T-cell (primary cell): ENCODE results near the gene KLF6. TPM values are rescaled to one million over a fixed set of nuclear protein-coding genes. Genes with fewer than 3 reads are reported as not detected.

ENCODE experiments used
- ATAC-seq, 4 experiments: fragments of 200-7000 bp in 3 of 4; fragments of 150-1000 bp in 1 of 4; cut with Tn5 transposase; replicated peaks in 1 of 4; 1 replicate in 3 of 4; 2 replicates in 1 of 4; pipeline ENCODE4 v1.10.0; 2021; ENCODE audit warnings: moderate library complexity in 3 of 4, mild to moderate bottlenecking in 2 of 4, moderate number of reproducible peaks in 1 of 4
- CTCF ChIA-PET, 2 donors: fragments of 300-600 bp; sonication (Branson Sonifier 250); formaldehyde crosslinking; loops; one replicate each; lab custom pipeline; 2022; ENCODE audit warnings: antibody characterized with exemption in 2 of 2; lab: Charles Lee
- POLR2A ChIA-PET, 2 donors: fragments of 300-600 bp; sonication (Branson Sonifier 250); formaldehyde crosslinking; loops; one replicate each; lab custom pipeline; 2022; ENCODE audit warnings: antibody characterized with exemption in 2 of 2; lab: Charles Lee
- DNase-seq, 35 experiments: peaks; one replicate each; pipeline versions ENCODE4 v3.0.0 to v3.0.0-alpha.2; 2013 to 2023
- H3K27ac ChIP-seq: one replicate; pipeline ENCODE4 v1.5.1; 2013; ENCODE audit warnings: low read length
- H3K27me3 ChIP-seq, 2 experiments: replicated peaks in 1 of 2; 1 replicate in 1 of 2; 2 replicates in 1 of 2; pipeline versions ENCODE4 v1.6.1 to v1.7.0; 2013; ENCODE audit warnings: low read length in 1 of 2, mixed read lengths in 1 of 2; ENCODE audit not compliant: control insufficient read depth in 2 of 2, insufficient read depth in 2 of 2; ENCODE audit errors: extremely low read depth in 1 of 2
- H3K36me3 ChIP-seq, 2 donors: 1 replicate in 1 of 2; 2 replicates in 1 of 2; pipeline versions ENCODE4 v1.6.1 to v1.7.0; 2013; ENCODE audit warnings: low read length in 1 of 2; ENCODE audit not compliant: control insufficient read depth in 2 of 2, insufficient read depth in 1 of 2; ENCODE audit errors: extremely low read depth in 1 of 2
- H3K4me1 ChIP-seq, 2 experiments: 1 replicate in 1 of 2; 2 replicates in 1 of 2; pipeline versions ENCODE4 v1.6.1 to v1.7.0; 2013; ENCODE audit warnings: low read length in 2 of 2, mixed read lengths in 1 of 2; ENCODE audit not compliant: insufficient read depth in 2 of 2, control insufficient read depth in 1 of 2; ENCODE audit errors: extremely low read depth in 1 of 2
- H3K4me3 ChIP-seq, 2 donors: 1 replicate in 1 of 2; 2 replicates in 1 of 2; pipeline versions ENCODE4 v1.5.1 to v1.7.0; 2013; ENCODE audit warnings: mild to moderate bottlenecking in 2 of 2, low read length in 1 of 2, moderate library complexity in 1 of 2; ENCODE audit not compliant: control insufficient read depth in 1 of 2; ENCODE audit errors: extremely low read depth in 1 of 2
- H3K9me3 ChIP-seq: 2 replicates; pipeline ENCODE4 v1.7.0; 2013
- H3K27ac Mint-ChIP-seq, 2 donors: one replicate each; pipeline ENCODE4 v1.8.0; 2020 to 2021; ENCODE audit warnings: mild to moderate bottlenecking in 2 of 2, mixed read lengths in 2 of 2
- H3K27me3 Mint-ChIP-seq, 2 donors: one replicate each; pipeline ENCODE4 v1.8.0; 2021 to 2022; ENCODE audit warnings: mixed read lengths in 2 of 2
- H3K36me3 Mint-ChIP-seq: one replicate; pipeline ENCODE4 v1.8.0; 2021; ENCODE audit warnings: mixed read lengths
- H3K4me1 Mint-ChIP-seq, 3 donors: one replicate each; pipeline ENCODE4 v1.8.0; 2020 to 2022; ENCODE audit warnings: mixed read lengths in 3 of 3, mild to moderate bottlenecking in 1 of 3
- H3K4me3 Mint-ChIP-seq, 3 donors: one replicate each; pipeline ENCODE4 v1.8.0; 2020 to 2022; ENCODE audit warnings: mild to moderate bottlenecking in 3 of 3, mixed read lengths in 3 of 3, moderate library complexity in 3 of 3
- H3K9me3 Mint-ChIP-seq, 3 donors: one replicate each; pipeline ENCODE4 v1.8.0; 2020 to 2022; ENCODE audit warnings: mixed read lengths in 3 of 3
- WGBS: methylation state at CpG from one replicate; pipeline ENCODE4 v1.1.5; 2013; ENCODE audit warnings: missing lambda C conversion rate; ENCODE audit not compliant: insufficient coverage; 5-methylcytosine and 5-hydroxymethylcytosine counted together
- total RNA-seq, 35 experiments: library from RNA in 6 of 35; stranded (reverse) in 6 of 35; fragments of 120-200 nt in 1 of 35; gene quantifications; one replicate each; pipeline versions ENCODE4 v1.2.1 to v1.2.4 and lab custom pipeline; 2013 to 2026

Gene KLF6
- total RNA-seq, 5 donors from 2014 or later (not counting 1 experiment from before 2014, with no cell fraction given), result 285 to 1,180 (median 400) TPM

DNA sequence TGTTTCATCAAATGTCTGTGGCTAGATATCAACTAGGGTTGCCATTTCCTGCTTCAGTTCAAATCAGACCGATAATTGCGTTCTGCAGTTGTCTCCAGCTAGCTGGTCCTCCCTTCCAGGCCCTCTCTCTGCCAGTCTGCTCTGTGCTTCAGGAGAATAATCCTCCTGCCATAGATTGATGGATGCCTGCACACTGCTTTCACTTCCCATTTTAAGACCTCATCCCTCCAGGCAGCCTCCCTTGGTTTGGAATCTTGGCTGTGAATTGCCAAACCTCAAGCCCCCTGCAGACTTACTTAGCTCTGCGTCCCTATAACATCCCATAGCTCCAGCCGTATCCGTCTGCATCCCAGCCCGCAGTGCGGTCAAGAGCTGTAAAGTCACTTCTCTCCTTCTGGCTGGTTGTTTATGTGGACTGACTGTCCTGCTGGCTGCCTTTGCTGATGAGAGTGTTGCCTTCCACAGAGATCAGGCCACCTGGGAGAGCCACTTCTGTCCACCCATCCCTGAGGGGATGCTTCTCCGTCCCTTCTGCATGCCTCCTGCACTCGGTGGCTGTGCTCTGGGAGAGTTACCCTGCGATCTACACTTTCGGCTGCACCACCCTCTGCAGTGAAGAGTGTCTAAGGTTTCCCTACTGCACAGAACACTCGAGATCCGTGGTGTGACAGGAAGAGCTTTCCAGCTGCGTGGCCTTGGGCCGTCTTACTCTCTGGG, 22.4 kb upstream of the KLF6 start:
- no peaks in the 10 kb centered on the region for H3K9me3 Mint-ChIP-seq
- H3K27me3 Mint-ChIP-seq, result no peaks in the 10 kb centered on the region
- Histone ChIP-seq H3K4me3 (peak overlapping the region in 1 of 2 donors; percentile 8), H3K36me3 (no peaks in the 10 kb centered on the region), H3K9me3 (no peaks in the 10 kb centered on the region), H3K27me3 (no peaks in the 10 kb centered on the region), H3K4me1 (peaks cover 67 to 87% of the 10 kb centered on the region in 2 experiments), H3K27ac (peak overlapping the region; percentile 98)
- H3K4me3 Mint-ChIP-seq, result peak overlapping the region; percentile 37 to 75 (median 51)
- ATAC-seq (no peak), DNase-seq (peak in 3 of 35 experiments; percentile 9 to 59 (median 19))
- peaks cover 0 to 84% (median 73%) of the 10 kb centered on the region in 3 donors for H3K4me1 Mint-ChIP-seq
- no peaks in the 10 kb centered on the region for H3K36me3 Mint-ChIP-seq
- POLR2A ChIA-PET, result interaction anchor here (0.5 to 8.8 kb wide), 6 partner anchors 24 to 407 kb away, joined by 3 to 240 read pairs (median 4); partner anchors contain the start of gene KLF6 (in 1 of the 2)
- WGBS, result 49% methylated on average over 11 of the region's 15 CpGs
- CTCF ChIA-PET, result interaction anchor here in 1 of 2 donors (0.7 to 1.0 kb wide), 3 partner anchors 30 to 424 kb away, joined by 3 to 6 read pairs (median 3); no protein-coding TSS in a partner anchor
- no peak overlapping the region for H3K27ac Mint-ChIP-seq

- DNase-seq (peak in 2 of 35 experiments; percentile 28 to 33), ATAC-seq (no peak)
- CTCF ChIA-PET, result interaction anchor here in 1 of 2 donors (0.7 to 1.0 kb wide), 3 partner anchors 29 to 425 kb away, joined by 3 to 6 read pairs (median 3); no protein-coding TSS in a partner anchor
- 40% methylated on average over 2 of the region's 5 CpGs for WGBS
- H3K36me3 ChIP-seq, result no peaks in the 10 kb centered on the region
- Mint-ChIP-seq H3K9me3 (no peaks in the 10 kb centered on the region), H3K36me3 (no peaks in the 10 kb centered on the region), H3K4me1 (peaks cover 0 to 84% (median 67%) of the 10 kb centered on the region in 3 donors), H3K27ac (no peak overlapping the region), H3K4me3 (peak overlapping the region; percentile 4 to 75 (median 51)), H3K27me3 (no peaks in the 10 kb centered on the region)
- H3K4me3 ChIP-seq, result no peak overlapping the region
- peak overlapping the region; percentile 98 for H3K27ac ChIP-seq
- no peaks in the 10 kb centered on the region for H3K9me3 ChIP-seq
- H3K4me1 ChIP-seq, result peaks cover 64 to 86% of the 10 kb centered on the region in 2 experiments
- POLR2A ChIA-PET, result interaction anchor here (0.6 to 8.8 kb wide), 6 partner anchors 20 to 70 kb away, joined by 3 to 240 read pairs (median 8); partner anchors contain the start of gene KLF6 (in 2 of the 2)
- no peaks in the 10 kb centered on the region for H3K27me3 ChIP-seq
Measured at GRCh38 chr10:3806603-3807002, 21.6 kb upstream of the KLF6 start.

DNA sequence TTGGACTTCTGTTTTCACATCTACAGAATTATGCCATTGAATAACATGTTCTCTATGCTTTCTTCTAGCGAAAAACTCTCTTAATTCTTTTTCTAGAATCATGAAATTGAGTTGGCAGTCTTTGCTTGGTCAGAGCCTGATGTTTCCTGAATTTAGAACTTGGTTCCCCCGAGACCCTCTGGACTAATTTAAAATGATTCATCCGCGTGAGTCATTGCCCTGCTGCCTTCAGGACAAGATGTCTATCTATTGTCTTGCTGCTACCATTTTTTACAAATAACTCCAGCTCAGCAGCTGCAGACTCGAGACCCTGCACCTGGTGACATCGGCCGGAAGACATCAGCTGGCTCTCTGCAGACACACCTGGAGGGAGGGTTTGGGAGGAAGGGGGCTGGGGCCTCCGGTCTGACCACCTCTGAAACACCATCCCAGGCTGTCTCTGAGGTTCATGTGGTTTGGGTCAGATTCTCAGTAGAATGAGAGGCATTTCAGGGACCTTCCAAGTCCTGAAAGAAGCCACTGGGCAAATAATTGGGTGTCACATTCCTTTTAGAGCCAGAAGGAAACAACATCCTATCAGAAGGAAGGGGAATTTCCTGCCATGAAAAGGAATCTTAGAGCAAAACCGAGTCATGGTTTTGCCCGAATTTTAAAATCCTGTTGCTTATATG, 20.9 kb upstream of the KLF6 start:
- Histone ChIP-seq H3K27ac (peak overlapping the region; percentile 98), H3K36me3 (no peaks in the 10 kb centered on the region), H3K9me3 (no peaks in the 10 kb centered on the region), H3K4me3 (no peak overlapping the region), H3K27me3 (no peaks in the 10 kb centered on the region), H3K4me1 (peaks cover 63 to 86% of the 10 kb centered on the region in 2 experiments)
- WGBS, result no CpG with 5 or more reads among the region's 10 CpGs
- ATAC-seq (peak in 3 of 4 experiments; percentile 16 to 19 (median 17)), DNase-seq (peak in 13 of 35 experiments; percentile 12 to 67 (median 33))
- Mint-ChIP-seq H3K4me3 (peak overlapping the region; percentile 39 to 75 (median 70)), H3K27me3 (no peaks in the 10 kb centered on the region), H3K36me3 (no peaks in the 10 kb centered on the region), H3K9me3 (no peaks in the 10 kb centered on the region), H3K4me1 (peaks cover 5 to 77% (median 65%) of the 10 kb centered on the region in 3 donors), H3K27ac (no peak overlapping the region)
- ChIA-PET POLR2A (interaction anchor here (0.6 to 8.8 kb wide), 13 partner anchors 21 to 326 kb away, joined by 3 to 240 read pairs (median 4); partner anchors contain the start of gene KLF6 (in 2 of the 2)), CTCF (interaction anchor here in 1 of 2 donors (0.9 kb wide), 1 partner anchor 22 kb away, joined by 3 read pairs; no protein-coding TSS in a partner anchor)

- POLR2A ChIA-PET, result interaction anchor here (0.6 to 8.8 kb wide), 11 partner anchors 21 to 327 kb away, joined by 3 to 240 read pairs (median 6); partner anchors contain the start of gene KLF6 (in 2 of the 2)
- Mint-ChIP-seq H3K27me3 (no peaks in the 10 kb centered on the region), H3K27ac (no peak overlapping the region), H3K9me3 (no peaks in the 10 kb centered on the region), H3K4me3 (peak overlapping the region; percentile 39 to 75 (median 70)), H3K4me1 (peaks cover 10 to 75% (median 65%) of the 10 kb centered on the region in 3 donors), H3K36me3 (no peaks in the 10 kb centered on the region)
- peak; percentile 70 to 80 (median 73) for ATAC-seq
- CTCF ChIA-PET, result interaction anchor here in 1 of 2 donors (0.9 kb wide), 2 partner anchors 22 to 68 kb away, joined by 3 read pairs; no protein-coding TSS in a partner anchor
- 15% methylated on average over 3 of the region's 7 CpGs for WGBS
- peaks cover 63 to 89% of the 10 kb centered on the region in 2 experiments for H3K4me1 ChIP-seq
- no peaks in the 10 kb centered on the region for H3K36me3 ChIP-seq
- peak in 31 of 35 experiments; percentile 25 to 90 (median 56) for DNase-seq
- H3K4me3 ChIP-seq, result no peak overlapping the region
- no peaks in the 10 kb centered on the region for H3K27me3 ChIP-seq
- peak overlapping the region; percentile 98 for H3K27ac ChIP-seq
- no peaks in the 10 kb centered on the region for H3K9me3 ChIP-seq
Measured at GRCh38 chr10:3805201-3805790, 20.3 kb upstream of the KLF6 start.

DNA sequence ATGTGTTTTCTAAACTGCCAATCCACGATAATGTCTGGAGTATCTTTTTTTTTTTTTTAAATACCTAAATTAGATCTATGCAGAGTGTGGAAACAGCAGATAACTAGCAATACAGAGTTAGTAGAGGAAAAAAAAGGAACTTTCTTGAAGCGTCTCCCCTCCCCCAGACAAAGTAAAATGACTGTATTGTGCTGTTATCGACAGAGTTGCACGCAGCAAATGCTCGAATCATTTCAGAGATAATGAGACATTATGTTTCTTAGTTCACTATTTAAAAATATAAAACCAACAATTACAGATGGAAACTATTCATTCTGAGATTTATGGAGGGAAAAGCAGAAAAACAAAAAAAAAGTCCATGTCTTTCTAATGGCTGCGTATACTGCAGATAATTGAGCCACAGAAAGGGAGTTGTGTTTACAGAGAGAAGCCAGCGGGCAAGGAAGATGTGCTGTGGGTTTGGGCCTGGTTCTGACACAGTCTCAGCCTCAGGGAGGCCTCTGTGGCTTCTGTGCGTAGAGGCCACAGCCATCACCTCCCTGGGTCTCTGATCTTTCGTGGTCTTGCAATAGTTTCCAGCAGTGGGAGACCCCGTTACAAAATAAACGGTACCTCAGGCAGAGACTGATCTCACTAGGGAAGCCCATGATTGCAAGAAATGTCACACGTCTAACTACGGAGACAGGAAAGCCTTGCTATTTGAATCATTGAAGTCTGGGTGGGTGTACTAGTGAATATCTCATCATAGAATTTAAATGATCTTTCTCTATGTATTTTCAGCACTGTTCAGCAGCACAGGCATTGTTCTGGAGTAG, 19.1 kb upstream of the KLF6 start:
- ChIA-PET POLR2A (interaction anchor here in 1 of 2 donors (8.8 kb wide), 1 partner anchor 20 kb away, joined by 240 read pairs; the partner anchor contains the start of gene KLF6), CTCF (no interaction called here)
- peaks cover 59 to 78% of the 10 kb centered on the region in 2 experiments for H3K4me1 ChIP-seq
- peak overlapping the region; percentile 52 to 75 (median 67) for H3K4me3 Mint-ChIP-seq
- no peaks in the 10 kb centered on the region for H3K9me3 ChIP-seq
- DNase-seq (peak in 33 of 35 experiments; percentile 42 to 81 (median 60)), ATAC-seq (peak; percentile 45 to 62 (median 54))
- H3K27me3 Mint-ChIP-seq, result no peaks in the 10 kb centered on the region
- peak overlapping the region; percentile 98 for H3K27ac ChIP-seq
- H3K27ac Mint-ChIP-seq, result no peak overlapping the region
- H3K36me3 Mint-ChIP-seq, result no peaks in the 10 kb centered on the region
- H3K4me3 ChIP-seq, result no peak overlapping the region
- H3K36me3 ChIP-seq, result no peaks in the 10 kb centered on the region
- H3K4me1 Mint-ChIP-seq, result peaks cover 21 to 71% (median 65%) of the 10 kb centered on the region in 3 donors
- no peaks in the 10 kb centered on the region for H3K27me3 ChIP-seq
- no peaks in the 10 kb centered on the region for H3K9me3 Mint-ChIP-seq
- 13% methylated on average over 3 of the region's 13 CpGs for WGBS
